Activated CD4-positive, alpha-beta T cell treated with anti-CD3 and anti-CD28 coated beads, Interleukin-10, Interleukin-2, amounts not matched to agents 100 ng/mL and 50 ng/mL, durations not matched to agents 16 hours and 8 hours (primary cell): ENCODE results near the gene SPRR2F.
A peak's percentile ranks its signal among the peaks of the same experiment; 100 is the strongest.
"Not testable (repeated sequence)": the region's sequence is repeated elsewhere in the genome, so short reads cannot be mapped to it uniquely, and the experiment has no call there.

ENCODE experiments used
- DNase-seq: peaks from one replicate; pipeline ENCODE4 v3.0.0-alpha.2; 2020

SPRR2F gene

GRCh38 chr1:153113416-153113815 lies at the start of gene SPRR2F:
Gene SPRR2F, minus strand, starts transcription at chr1:153113516. Its CDS starts 783 bp downstream, at chr1:153112733.
- no peak for DNase-seq

GRCh38 chr1:153155541-153155940 lies 42.2 kb upstream of the SPRR2F start:
- DNase-seq: no peak

- DNase-seq: no peak
Measured at GRCh38 chr1:153152481-153152880, 39.2 kb upstream of the SPRR2F start.

GRCh38 chr1:153150846-153151245 lies 37.5 kb upstream of the SPRR2F start, which contains the start of gene SPRR2G:
Gene SPRR2G, minus strand, starts transcription at chr1:153150890. Its CDS starts 780 bp downstream, at chr1:153150110.
- DNase-seq: no peak

- no peak for DNase-seq
Measured at GRCh38 chr1:153141377-153141776, 28.1 kb upstream of the SPRR2F start.

- DNase-seq: no peak
Measured at GRCh38 chr1:153140484-153140883, 27.2 kb upstream of the SPRR2F start.

GRCh38 chr1:153133743-153134142 lies 20.4 kb upstream of the SPRR2F start:
- DNase-seq: no peak

- no peak for DNase-seq
Measured at GRCh38 chr1:153133267-153133666, 20.0 kb upstream of the SPRR2F start.

GRCh38 chr1:153128688-153129087 lies 15.4 kb upstream of the SPRR2F start:
- not testable (repeated sequence) for DNase-seq

GRCh38 chr1:153127296-153127695 lies 14.0 kb upstream of the SPRR2F start:
- DNase-seq: no peak

- no peak for DNase-seq
Measured at GRCh38 chr1:153125536-153125935, 12.2 kb upstream of the SPRR2F start.

- not testable (repeated sequence) for DNase-seq
Measured at GRCh38 chr1:153123793-153124192, 10.5 kb upstream of the SPRR2F start.

- DNase-seq: no peak
Measured at GRCh38 chr1:153122831-153123421, 9.6 kb upstream of the SPRR2F start.

GRCh38 chr1:153120945-153121344 lies 7.6 kb upstream of the SPRR2F start:
- no peak for DNase-seq

- no peak for DNase-seq
Measured at GRCh38 chr1:153119491-153119971, 6.2 kb upstream of the SPRR2F start.

- DNase-seq: not testable (repeated sequence)
Measured at GRCh38 chr1:153115264-153115663, 1.9 kb upstream of the SPRR2F start.

GRCh38 chr1:153112454-153112853 lies 862 bp downstream of the SPRR2F start:
- not testable (repeated sequence) for DNase-seq

GRCh38 chr1:153100245-153100644 lies 13.1 kb downstream of the SPRR2F start:
- peak; percentile 25 for DNase-seq

- no peak for DNase-seq
Measured at GRCh38 chr1:153099461-153100045, 13.8 kb downstream of the SPRR2F start.

- DNase-seq: no peak
Measured at GRCh38 chr1:153095764-153096163, 17.6 kb downstream of the SPRR2F start.

- no peak for DNase-seq
Measured at GRCh38 chr1:153094426-153094825, 18.9 kb downstream of the SPRR2F start, which contains the start of gene SPRR2E. Gene SPRR2E, minus strand, starts transcription at chr1:153094526. Its CDS starts 775 bp downstream, at chr1:153093751.

GRCh38 chr1:153087652-153088051 lies 25.7 kb downstream of the SPRR2F start:
- no peak for DNase-seq

GRCh38 chr1:153081736-153082135 lies 31.6 kb downstream of the SPRR2F start:
- DNase-seq: no peak
